ENCODE results near the gene MINDY3.

MINDY3 gene

DNA sequence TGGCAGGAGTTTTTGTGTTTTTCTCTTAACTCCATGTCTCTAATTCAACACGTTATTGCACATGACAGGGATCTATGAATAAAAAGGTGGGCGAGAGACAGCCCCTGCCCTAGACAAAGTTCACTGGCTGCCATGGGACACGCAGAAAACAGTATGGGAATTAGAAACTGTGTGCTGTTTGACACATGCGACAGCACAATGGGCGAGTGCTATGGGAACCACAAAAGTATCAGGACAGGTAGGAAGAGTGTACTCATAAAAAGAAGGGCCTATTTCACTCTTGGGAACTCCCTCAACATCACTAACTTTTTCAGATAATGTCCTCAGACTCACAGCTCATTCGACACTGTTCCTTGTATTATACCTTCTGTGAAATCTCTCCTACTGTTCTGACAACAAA is 45.7 kb downstream of the MINDY3 start:
- Histone ChIP-seq H3K79me2 (ENCODE audit: insufficient read depth, low read length) (no peaks in the 10 kb centered on the region), H3K9me3 (ENCODE audit: insufficient read depth, low read length, severe bottlenecking) (no peaks in the 10 kb centered on the region), H2AFZ (ENCODE audit: low read depth, low read length) (no peak overlapping the region), H3K4me3 (ENCODE audit: low read depth in 1 of 2, low read length in 2 of 2) (no peak overlapping the region), H3K36me3 (ENCODE audit: insufficient read depth, low read length) (peaks cover 19% of the 10 kb centered on the region; the same call in 1 of the 2 replicates), H3K4me1 (ENCODE audit: insufficient read depth, low read length) (no peaks in the 10 kb centered on the region), H3K9ac (ENCODE audit: low read depth, low read length) (no peak overlapping the region), H3K27me3 (ENCODE audit: insufficient read depth, low read length, poor library complexity) (no peaks in the 10 kb centered on the region), H4K20me1 (ENCODE audit: insufficient read depth, low read length) (no peaks in the 10 kb centered on the region; the same call in 1 of the 2 replicates), H3K4me2 (ENCODE audit: insufficient read depth, low read length) (no peak overlapping the region), H3K27ac (ENCODE audit: low read length) (no peak overlapping the region)
- TF ChIP-seq EZH2 (IDR thresholded peaks at IDR 0.05; ENCODE audit: borderline replicate concordance, low read depth, low read length, severe bottlenecking): no peak
- TF ChIP-seq, protein P1, sequence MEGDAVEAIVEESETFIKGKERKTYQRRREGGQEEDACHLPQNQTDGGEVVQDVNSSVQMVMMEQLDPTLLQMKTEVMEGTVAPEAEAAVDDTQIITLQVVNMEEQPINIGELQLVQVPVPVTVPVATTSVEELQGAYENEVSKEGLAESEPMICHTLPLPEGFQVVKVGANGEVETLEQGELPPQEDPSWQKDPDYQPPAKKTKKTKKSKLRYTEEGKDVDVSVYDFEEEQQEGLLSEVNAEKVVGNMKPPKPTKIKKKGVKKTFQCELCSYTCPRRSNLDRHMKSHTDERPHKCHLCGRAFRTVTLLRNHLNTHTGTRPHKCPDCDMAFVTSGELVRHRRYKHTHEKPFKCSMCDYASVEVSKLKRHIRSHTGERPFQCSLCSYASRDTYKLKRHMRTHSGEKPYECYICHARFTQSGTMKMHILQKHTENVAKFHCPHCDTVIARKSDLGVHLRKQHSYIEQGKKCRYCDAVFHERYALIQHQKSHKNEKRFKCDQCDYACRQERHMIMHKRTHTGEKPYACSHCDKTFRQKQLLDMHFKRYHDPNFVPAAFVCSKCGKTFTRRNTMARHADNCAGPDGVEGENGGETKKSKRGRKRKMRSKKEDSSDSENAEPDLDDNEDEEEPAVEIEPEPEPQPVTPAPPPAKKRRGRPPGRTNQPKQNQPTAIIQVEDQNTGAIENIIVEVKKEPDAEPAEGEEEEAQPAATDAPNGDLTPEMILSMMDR (IDR thresholded peaks at IDR 0.05; ENCODE audit: borderline replicate concordance, extremely low read depth, low read length, poor library complexity, severe bottlenecking): no peak
- DNase-seq (no peak), ATAC-seq (ENCODE audit: insufficient read depth, low read depth) (no peak)

DNA sequence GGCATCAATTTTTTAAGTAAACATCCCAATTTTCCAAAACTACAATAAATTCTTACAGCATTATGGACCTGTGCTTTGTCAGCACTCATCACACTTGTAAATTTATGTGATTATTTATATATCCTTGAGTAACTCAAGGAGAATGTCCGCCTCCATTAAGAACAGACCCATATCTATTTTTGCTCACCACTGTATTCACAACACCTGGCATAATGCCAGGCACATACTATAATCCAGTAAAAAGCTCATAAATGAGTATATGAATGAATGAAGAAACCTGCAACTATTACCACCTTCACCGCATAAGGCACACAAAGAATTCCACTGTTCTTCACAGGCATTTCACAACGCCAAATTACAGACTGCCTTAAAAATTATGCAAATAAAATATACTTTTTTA is 46.9 kb downstream of the MINDY3 start:
- no peaks in the 10 kb centered on the region for H3K4me1 ChIP-seq (ENCODE audit: insufficient read depth, low read length)
- no peaks in the 10 kb centered on the region for H3K9me3 ChIP-seq (ENCODE audit: insufficient read depth, low read length, severe bottlenecking)
- H2AFZ ChIP-seq (ENCODE audit: low read depth, low read length): no peak overlapping the region
- H3K36me3 ChIP-seq (ENCODE audit: insufficient read depth, low read length): peaks cover 8% of the 10 kb centered on the region; the same call in 1 of the 2 replicates
- TF ChIP-seq, protein P1 (IDR thresholded peaks at IDR 0.05; ENCODE audit: borderline replicate concordance, extremely low read depth, low read length, poor library complexity, severe bottlenecking): no peak
- no peak for TF ChIP-seq EZH2 (IDR thresholded peaks at IDR 0.05; ENCODE audit: borderline replicate concordance, low read depth, low read length, severe bottlenecking)
- no peak overlapping the region for H3K27ac ChIP-seq (ENCODE audit: low read length)
- no peak for DNase-seq
- H3K4me2 ChIP-seq (ENCODE audit: insufficient read depth, low read length): no peak overlapping the region
- no peak overlapping the region for H3K4me3 ChIP-seq (ENCODE audit: low read depth in 1 of 2, low read length in 2 of 2)
- no peaks in the 10 kb centered on the region for H3K79me2 ChIP-seq (ENCODE audit: insufficient read depth, low read length)
- H4K20me1 ChIP-seq (ENCODE audit: insufficient read depth, low read length): no peaks in the 10 kb centered on the region; the same call in 1 of the 2 replicates
- H3K27me3 ChIP-seq (ENCODE audit: insufficient read depth, low read length, poor library complexity): no peaks in the 10 kb centered on the region
- no peak overlapping the region for H3K9ac ChIP-seq (ENCODE audit: low read depth, low read length)
- ATAC-seq (ENCODE audit: insufficient read depth, low read depth): no peak

DNA sequence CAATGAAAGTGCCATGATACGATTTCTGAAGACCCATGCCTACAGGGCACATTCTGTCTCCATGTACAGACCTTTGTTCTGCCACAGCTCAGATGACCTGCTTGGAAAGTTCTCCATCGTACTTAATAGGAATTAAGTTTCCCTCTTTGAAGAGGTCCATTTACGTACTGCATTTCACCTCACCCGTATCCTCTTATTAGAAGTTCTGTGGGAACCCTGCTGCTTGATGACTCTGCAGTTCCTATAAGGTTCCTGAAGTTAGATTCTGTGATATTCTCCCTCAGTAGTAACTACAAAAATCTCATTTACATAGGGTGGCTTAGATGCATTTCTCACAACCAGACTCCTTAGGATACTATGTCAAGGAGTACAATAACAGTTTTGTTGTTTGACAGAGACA is 50.9 kb downstream of the MINDY3 start:
- ATAC-seq (ENCODE audit: insufficient read depth, low read depth) (no peak), DNase-seq (no peak)
- Histone ChIP-seq H3K4me2 (ENCODE audit: insufficient read depth, low read length) (no peak overlapping the region), H3K79me2 (ENCODE audit: insufficient read depth, low read length) (no peaks in the 10 kb centered on the region), H3K4me3 (ENCODE audit: low read depth in 1 of 2, low read length in 2 of 2) (no peak overlapping the region), H3K36me3 (ENCODE audit: insufficient read depth, low read length) (peaks cover 17% of the 10 kb centered on the region; the same call in 1 of the 2 replicates), H3K9ac (ENCODE audit: low read depth, low read length) (no peak overlapping the region), H3K27me3 (ENCODE audit: insufficient read depth, low read length, poor library complexity) (no peaks in the 10 kb centered on the region), H4K20me1 (ENCODE audit: insufficient read depth, low read length) (no peaks in the 10 kb centered on the region), H3K27ac (ENCODE audit: low read length) (no peak overlapping the region), H2AFZ (ENCODE audit: low read depth, low read length) (no peak overlapping the region), H3K9me3 (ENCODE audit: insufficient read depth, low read length, severe bottlenecking) (no peaks in the 10 kb centered on the region), H3K4me1 (ENCODE audit: insufficient read depth, low read length) (no peaks in the 10 kb centered on the region)
- TF ChIP-seq, protein P1 (IDR thresholded peaks at IDR 0.05; ENCODE audit: borderline replicate concordance, extremely low read depth, low read length, poor library complexity, severe bottlenecking): no peak
- no peak for TF ChIP-seq EZH2 (IDR thresholded peaks at IDR 0.05; ENCODE audit: borderline replicate concordance, low read depth, low read length, severe bottlenecking)
